Endothelial cell (in vitro differentiated cells): ENCODE data around the gene DPT. TPM values are rescaled to one million over a fixed set of nuclear protein-coding genes. Genes with fewer than 3 reads are reported as not detected.

ENCODE experiments used
- DNase-seq: peaks from one replicate; pipeline ENCODE4 v3.0.0; 2021; ENCODE audit warnings: low spot score
- H3K27ac Mint-ChIP-seq: one replicate; pipeline ENCODE4 v1.8.0; 2021; ENCODE audit warnings: mixed read lengths, inconsistent platforms; ENCODE audit not compliant: unreplicated experiment
- H3K27me3 Mint-ChIP-seq: one replicate; pipeline ENCODE4 v1.8.0; 2021; ENCODE audit warnings: mild to moderate bottlenecking, moderate library complexity, mixed read lengths, inconsistent platforms; ENCODE audit not compliant: unreplicated experiment
- H3K36me3 Mint-ChIP-seq: one replicate; pipeline ENCODE4 v1.8.0; 2021; ENCODE audit warnings: mild to moderate bottlenecking, low read depth, mixed read lengths, inconsistent platforms; ENCODE audit not compliant: unreplicated experiment
- H3K4me1 Mint-ChIP-seq: one replicate; pipeline ENCODE4 v1.8.0; 2021; ENCODE audit warnings: mild to moderate bottlenecking, mixed read lengths, inconsistent platforms; ENCODE audit not compliant: unreplicated experiment
- H3K4me3 Mint-ChIP-seq: one replicate; pipeline ENCODE4 v1.8.0; 2021; ENCODE audit warnings: mild to moderate bottlenecking, mixed read lengths, inconsistent platforms; ENCODE audit not compliant: unreplicated experiment
- H3K9me3 Mint-ChIP-seq: one replicate; pipeline ENCODE4 v1.8.0; 2021; ENCODE audit warnings: mixed read lengths, inconsistent platforms; ENCODE audit not compliant: unreplicated experiment
- total RNA-seq: library from RNA; stranded (reverse); fragmentation: NEBNext Ultra II Directional; extraction: Animal tissue kit (Norgen Biotek cat#: 25700); gene quantifications from one replicate; pipeline ENCODE4 v1.2.1, GENCODE V29; 2021; ENCODE audit not compliant: unreplicated experiment
- TF ChIP-seq, protein P1 (sequence below): fragments of 200-600 bp; sonication (generic); IDR thresholded peaks from one replicate; pipeline ENCODE4 v1.5.0; 2021; ENCODE audit warnings: antibody characterized with exemption; ENCODE audit not compliant: unreplicated experiment

The DPT gene
- total RNA-seq, 1 donor from 2014 or later, result not detected

- no peaks in the 10 kb centered on the region for H3K9me3 Mint-ChIP-seq
- no peaks in the 10 kb centered on the region for H3K27me3 Mint-ChIP-seq
- H3K36me3 Mint-ChIP-seq, result no peaks in the 10 kb centered on the region
- no peak overlapping the region for H3K4me3 Mint-ChIP-seq
- TF ChIP-seq, protein P1, sequence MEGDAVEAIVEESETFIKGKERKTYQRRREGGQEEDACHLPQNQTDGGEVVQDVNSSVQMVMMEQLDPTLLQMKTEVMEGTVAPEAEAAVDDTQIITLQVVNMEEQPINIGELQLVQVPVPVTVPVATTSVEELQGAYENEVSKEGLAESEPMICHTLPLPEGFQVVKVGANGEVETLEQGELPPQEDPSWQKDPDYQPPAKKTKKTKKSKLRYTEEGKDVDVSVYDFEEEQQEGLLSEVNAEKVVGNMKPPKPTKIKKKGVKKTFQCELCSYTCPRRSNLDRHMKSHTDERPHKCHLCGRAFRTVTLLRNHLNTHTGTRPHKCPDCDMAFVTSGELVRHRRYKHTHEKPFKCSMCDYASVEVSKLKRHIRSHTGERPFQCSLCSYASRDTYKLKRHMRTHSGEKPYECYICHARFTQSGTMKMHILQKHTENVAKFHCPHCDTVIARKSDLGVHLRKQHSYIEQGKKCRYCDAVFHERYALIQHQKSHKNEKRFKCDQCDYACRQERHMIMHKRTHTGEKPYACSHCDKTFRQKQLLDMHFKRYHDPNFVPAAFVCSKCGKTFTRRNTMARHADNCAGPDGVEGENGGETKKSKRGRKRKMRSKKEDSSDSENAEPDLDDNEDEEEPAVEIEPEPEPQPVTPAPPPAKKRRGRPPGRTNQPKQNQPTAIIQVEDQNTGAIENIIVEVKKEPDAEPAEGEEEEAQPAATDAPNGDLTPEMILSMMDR, result no peak
- peaks cover 5% of the 10 kb centered on the region for H3K4me1 Mint-ChIP-seq
- H3K27ac Mint-ChIP-seq, result no peak overlapping the region
- no peak for DNase-seq
Observed at GRCh38 chr1:168751195-168751650, 22.2 kb upstream of the DPT start.

- Mint-ChIP-seq H3K9me3 (no peaks in the 10 kb centered on the region), H3K4me3 (no peak overlapping the region), H3K27me3 (no peaks in the 10 kb centered on the region), H3K4me1 (peaks cover 9% of the 10 kb centered on the region), H3K36me3 (no peaks in the 10 kb centered on the region), H3K27ac (no peak overlapping the region)
- no peak for DNase-seq
- TF ChIP-seq, protein P1, result no peak
Observed at GRCh38 chr1:168742994-168743650, 14.1 kb upstream of the DPT start.

- H3K36me3 Mint-ChIP-seq, result no peaks in the 10 kb centered on the region
- H3K4me3 Mint-ChIP-seq, result no peak overlapping the region
- H3K4me1 Mint-ChIP-seq, result peaks cover 9% of the 10 kb centered on the region
- no peaks in the 10 kb centered on the region for H3K27me3 Mint-ChIP-seq
- H3K9me3 Mint-ChIP-seq, result no peaks in the 10 kb centered on the region
- no peak overlapping the region for H3K27ac Mint-ChIP-seq
- no peak for DNase-seq
- TF ChIP-seq, protein P1, result no peak
Observed at GRCh38 chr1:168742386-168742785, 13.4 kb upstream of the DPT start.

GRCh38 chr1:168739908-168740307, 10.9 kb upstream of the DPT start:
- H3K9me3 Mint-ChIP-seq, result no peaks in the 10 kb centered on the region
- H3K27ac Mint-ChIP-seq, result no peak overlapping the region
- no peak overlapping the region for H3K4me3 Mint-ChIP-seq
- DNase-seq, result no peak
- TF ChIP-seq, protein P1, result no peak
- peaks cover 9% of the 10 kb centered on the region for H3K4me1 Mint-ChIP-seq
- H3K36me3 Mint-ChIP-seq, result no peaks in the 10 kb centered on the region
- H3K27me3 Mint-ChIP-seq, result peaks cover 4% of the 10 kb centered on the region

DNA sequence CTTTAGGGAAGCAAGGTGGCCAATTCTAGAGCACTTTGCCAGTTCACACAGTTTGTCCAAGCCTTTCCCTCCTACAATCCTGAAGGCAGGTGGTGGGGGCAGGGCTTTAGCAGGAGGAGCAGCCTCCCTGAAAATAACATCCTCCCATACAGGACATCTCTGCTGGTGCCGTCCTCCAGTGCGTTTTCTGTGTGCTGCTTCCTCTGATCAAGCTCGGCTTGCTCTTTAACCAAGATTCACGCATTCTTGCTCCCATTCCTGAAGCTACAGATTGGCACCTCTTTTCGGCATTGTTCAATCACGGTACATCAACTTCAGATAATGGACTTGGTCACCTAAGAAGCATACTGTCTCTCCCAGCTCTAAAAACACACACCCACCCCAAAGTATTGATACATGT, 7.5 kb upstream of the DPT start:
- no peak for DNase-seq
- no peaks in the 10 kb centered on the region for H3K9me3 Mint-ChIP-seq
- no peak overlapping the region for H3K4me3 Mint-ChIP-seq
- no peak overlapping the region for H3K27ac Mint-ChIP-seq
- TF ChIP-seq, protein P1, result no peak
- H3K4me1 Mint-ChIP-seq, result peaks cover 6% of the 10 kb centered on the region
- H3K36me3 Mint-ChIP-seq, result no peaks in the 10 kb centered on the region
- peaks cover 4% of the 10 kb centered on the region for H3K27me3 Mint-ChIP-seq
